Stimulated activated CD8-positive, alpha-beta memory T cell treated with anti-CD3 and anti-CD28 coated beads, Interleukin-7, amount 100 ng/mL, for 24 hours (primary cell): Measurements from ENCODE around the gene PEX5.
"Not testable (repeated sequence)": the region's sequence is repeated elsewhere in the genome, so short reads cannot be mapped to it uniquely, and the experiment has no call there.

Source experiments
- DNase-seq: peaks from one replicate; pipeline ENCODE4 v3.0.0-alpha.2; 2020; ENCODE audit warnings: low read depth

PEX5 gene

DNA sequence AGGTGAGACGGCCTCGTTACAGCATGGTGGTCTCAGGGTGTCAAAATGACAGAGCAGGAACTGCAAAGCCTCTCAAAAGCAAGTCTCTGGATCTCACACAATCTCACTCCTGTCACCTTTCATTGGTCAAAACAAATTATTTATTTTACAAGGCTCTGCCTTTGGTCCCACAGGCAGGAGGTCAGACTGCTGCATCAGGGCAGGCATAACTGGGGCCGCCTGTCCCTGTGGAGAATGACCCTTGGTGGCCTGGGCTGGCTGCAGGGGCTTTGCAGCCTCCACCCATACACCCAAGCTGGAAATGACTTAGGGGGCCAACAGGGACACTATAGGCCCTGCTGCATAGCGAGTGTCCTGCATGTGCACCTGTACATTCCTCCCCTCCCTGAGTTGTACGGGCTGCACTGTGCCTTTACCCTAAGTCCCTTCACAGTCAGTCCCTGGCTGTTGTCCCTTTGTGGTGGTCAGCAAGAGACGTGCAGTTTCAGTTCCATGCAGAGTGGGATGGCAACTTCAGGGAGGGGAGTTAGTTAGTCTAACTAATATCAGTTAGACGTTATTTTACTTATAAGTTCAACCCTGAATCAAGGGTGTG, 28.1 kb downstream of the PEX5 start:
- no peak for DNase-seq

DNA sequence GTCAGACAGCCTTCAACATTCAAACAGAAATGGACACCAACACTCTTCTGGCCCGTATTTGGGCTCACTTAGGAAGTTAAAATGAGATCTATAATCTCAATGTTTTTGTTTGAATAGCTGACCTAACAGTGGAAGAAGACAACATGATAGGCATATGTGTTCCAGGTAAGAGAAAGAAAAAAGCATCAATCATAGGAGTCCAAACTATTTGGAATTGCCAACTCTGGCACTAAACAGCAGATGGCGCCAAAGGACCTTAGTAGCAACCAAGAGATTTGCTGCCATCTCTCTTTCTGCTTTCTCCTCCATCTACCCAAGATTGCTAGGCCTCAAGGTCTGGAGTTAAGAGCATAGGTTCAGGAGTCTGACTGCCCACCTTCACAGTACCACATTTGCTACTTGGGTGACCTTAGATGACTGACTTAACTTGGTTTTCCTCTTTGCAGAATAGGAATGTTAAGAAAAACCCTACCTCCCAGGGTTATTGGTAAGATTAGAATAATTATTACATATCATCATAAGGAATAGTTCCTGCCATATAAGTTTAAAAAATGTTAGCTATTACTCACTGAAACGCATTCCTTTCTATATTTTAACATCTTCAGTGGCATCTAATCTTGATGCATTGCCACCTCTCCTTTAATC, 30.2 kb downstream of the PEX5 start:
- peak; percentile 49 for DNase-seq

DNA sequence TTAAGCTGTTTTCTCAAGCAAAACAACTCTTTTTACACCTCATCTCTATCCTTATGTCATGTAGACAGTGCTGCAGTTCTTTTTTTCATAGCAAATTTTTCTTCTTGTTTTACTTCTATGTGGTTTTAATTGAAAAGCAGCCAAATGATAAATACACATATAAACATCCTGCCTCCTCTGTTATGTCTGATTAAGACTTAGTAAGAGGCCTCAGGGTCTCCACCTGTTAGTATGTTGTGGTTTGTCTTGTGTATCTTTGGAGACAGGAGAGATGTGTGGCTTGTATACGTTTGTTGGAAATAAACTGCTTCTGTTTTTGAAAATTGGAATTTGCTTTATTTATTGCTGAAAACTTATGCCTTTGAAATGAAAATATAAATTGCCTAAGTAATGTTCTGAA, 32.0 kb downstream of the PEX5 start:
- no peak for DNase-seq

DNA sequence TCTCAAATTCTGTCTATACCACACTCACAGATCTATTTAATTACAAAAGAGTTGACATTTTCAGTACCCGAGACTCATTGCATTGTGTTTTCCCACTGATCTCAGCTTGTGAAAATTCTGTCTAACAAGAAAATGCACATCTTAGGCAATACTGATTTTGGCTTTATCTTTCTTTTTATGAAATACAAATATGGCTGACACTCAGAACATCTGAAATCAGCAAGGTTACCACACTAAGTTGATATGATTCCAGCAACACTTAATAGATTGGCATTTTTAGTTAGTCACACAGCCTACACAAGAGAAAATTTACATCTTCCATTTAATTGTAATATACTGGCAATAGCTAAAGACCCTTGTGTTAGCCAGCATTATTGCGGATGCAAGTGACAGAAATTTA, 40.3 kb downstream of the PEX5 start:
- no peak for DNase-seq

DNA sequence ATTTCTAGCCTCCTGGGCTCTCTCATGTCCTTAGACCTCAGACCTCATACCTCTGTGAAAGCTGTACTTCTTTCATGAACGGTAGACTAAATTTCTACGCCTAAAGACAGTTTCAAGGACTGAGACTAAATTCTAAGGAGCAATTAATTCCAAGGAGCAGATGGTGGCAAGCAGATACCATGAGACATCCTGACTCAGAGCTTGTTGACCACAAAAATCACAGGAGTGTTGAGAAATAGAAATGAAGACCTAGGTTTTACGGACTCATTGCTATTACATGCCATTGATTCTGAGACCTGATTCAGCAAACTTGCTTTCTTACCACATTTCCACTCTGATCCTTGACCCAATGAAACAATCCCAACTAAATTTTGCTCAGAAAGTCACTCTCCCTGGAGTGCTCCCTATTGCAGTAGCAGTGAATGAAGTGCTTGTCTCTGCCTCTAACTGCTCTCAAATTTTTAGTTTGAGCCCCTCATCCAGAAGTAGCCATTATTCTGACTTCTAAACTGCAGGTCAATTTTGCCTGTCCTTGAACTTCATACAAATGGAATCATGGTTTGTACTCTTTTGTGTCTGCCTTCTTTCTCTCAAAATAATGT, 52.0 kb downstream of the PEX5 start:
- no peak for DNase-seq

DNA sequence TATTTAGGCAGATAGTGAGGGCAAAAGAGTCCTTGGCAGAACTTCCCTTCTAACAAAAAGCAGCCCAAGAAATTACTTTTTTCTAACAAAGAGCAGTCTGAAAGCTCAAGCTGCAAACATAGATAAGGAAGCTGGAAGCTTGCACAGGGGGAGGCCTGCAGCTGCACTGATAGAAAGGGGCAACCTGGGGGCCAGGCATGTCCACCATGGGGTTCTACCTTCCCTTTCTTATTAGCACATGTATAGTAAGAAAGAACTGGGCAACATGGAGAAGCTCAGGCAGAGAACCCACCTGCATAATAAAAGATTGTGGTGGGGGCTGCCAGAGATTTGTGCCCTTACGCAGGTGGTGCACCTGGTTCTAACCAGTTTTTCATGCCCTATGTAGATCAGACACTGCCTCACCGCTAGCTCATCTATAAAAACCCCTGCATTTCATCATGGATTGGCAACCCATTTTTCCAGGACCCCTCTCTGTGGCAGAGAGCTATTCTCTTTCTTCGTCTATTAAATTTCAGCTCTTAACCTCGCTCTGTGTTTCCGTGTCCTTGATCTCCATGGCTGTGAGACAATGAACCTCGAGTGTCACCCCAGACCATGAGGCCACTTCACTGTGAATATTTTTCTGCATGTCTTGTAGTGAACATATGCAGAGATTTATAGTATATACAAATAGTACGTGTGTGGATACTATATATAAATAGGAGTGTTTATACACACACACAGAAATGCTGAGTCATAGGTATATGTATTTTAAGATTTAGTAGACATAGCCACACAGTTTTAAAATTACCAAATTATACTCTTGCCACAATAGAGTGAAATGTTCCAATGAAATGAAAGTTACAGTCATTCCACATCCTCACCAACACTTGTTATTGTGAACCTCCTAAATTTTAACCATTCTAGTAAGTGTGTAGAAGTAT, 53.0 kb downstream of the PEX5 start:
- DNase-seq, result no peak

DNA sequence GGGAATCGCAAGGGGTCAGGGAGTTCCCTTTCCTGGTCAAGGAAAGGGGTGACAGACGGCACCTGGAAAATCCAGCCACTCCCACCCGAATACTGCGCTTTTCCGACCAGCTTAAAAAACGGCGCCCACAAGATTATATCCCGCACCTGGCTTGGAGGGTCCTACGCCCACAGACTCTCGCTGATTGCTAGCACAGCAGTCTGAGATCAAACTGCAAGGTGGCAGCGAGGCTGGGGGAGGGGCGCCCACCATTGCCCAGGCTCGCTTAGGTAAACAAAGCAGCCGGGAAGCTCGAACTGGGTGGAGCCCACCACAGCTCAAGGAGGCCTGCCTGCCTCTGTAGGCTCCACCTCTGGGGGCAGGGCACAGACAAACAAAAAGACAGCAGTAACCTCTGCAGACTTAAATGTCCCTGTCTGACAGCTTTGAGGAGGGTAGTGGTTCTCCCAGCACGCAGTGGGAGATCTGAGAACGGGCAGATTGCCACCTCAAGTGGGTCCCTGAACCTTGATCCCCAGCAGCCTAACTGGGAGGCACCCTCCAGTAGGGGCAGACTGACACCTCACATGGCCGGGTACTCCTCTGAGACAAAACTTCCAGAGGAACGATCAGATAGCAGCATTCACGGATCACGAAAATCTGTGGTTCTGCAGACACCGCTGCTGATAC, 62.0 kb downstream of the PEX5 start:
- not testable (repeated sequence) for DNase-seq

DNA sequence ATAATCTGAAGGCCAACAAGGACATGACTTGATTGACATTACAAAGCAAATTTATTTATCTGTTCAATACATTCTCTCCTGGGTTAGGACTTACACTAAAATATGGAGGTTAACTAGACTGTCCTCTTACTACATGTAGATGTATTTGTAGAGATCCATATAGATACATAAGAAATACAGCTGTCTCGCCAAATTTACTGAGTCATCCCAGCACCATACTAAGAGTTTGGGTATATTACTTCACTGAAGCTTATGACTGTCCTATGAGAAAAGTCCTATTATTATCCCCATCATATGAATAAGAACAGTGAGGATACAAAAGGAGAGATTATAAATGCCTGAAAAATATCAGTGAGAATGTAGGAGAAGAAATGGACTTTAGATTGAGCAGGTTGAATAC, 69.6 kb downstream of the PEX5 start:
- no peak for DNase-seq
